GM19438 (cell line): ENCODE data around the gene LRMDA.

Experiments used
- ATAC-seq: cut with Tn5 transposase; IDR thresholded peaks from one replicate; pipeline ENCODE4 v1.9.1; 2021; ENCODE audit warnings: low read depth; ENCODE audit not compliant: unreplicated experiment

LRMDA gene

DNA sequence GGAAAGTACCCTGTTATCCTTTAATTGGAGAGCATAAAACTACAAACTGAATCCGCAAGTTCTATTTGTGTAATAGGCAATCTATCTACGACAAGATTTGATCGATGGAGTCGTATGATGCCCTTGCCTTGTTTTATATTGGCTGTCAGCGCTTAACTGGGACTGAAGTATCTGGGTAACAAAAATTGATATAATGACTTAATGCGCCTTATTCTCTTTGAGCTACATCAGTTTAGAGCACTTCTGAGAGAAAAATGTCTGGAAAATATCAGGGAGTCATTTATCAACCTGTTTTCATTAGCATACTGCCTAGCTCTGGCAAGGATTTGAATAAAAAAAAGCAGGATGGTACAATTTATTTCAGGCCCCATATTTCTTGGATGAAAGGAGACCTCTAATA is 262.1 kb downstream of the LRMDA start:
- ATAC-seq, result no peak

DNA sequence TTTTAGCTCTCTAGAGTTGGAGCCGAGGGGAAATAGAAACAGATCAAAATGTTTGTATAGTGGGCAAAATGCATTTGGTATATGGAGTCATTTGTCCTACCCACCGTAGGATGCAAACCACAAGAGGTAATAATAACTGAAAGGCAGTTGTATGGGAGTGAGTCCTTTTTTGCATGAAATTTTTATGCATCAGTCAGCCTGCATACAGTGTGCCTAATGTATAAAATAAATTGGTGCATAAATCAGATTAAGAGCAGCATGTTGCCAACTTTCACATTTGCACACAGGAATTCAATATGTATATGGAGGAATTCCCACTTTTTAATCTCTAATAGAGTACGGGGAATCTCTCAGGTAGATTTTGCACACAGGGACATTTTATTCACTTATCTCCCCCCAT is 262.8 kb downstream of the LRMDA start:
- no peak for ATAC-seq

DNA sequence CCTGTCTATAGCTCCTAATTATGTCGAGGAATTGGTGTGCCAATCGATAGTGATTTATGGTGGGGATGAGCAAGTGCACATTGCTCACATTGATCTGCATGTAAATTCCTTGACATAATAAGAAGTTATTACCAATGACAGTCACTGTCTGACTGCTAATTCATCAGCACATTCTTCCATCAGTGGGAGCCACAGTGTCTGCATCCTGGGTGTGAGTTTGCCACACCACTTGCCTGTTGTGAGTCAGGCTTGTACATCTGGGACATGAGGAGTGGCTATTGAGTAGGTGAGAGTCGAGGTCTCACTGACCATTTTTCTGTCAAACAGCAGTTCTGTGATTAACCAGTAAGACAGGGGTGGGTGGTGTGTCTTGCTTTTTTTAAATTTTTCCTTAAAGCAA is 263.4 kb downstream of the LRMDA start:
- ATAC-seq, result no peak

DNA sequence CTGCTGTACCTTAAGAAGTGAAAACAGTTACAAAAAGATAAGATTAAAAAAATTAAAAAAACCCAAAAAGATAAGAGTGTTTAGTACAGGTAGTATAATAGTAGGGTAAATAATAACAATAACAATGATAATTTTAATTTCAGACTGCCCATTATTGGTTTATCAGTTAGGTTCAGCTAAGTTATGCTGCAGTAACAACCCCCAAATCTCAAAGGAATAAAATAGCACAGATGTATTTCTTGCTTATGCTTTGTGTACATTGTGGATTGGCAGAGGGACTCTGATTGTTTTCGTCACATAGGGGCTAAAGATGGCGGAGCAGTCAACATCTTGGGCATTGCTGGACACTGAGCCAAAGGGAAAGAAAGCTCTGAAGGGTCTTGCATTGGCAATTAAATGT is 264.6 kb downstream of the LRMDA start:
- no peak for ATAC-seq

DNA sequence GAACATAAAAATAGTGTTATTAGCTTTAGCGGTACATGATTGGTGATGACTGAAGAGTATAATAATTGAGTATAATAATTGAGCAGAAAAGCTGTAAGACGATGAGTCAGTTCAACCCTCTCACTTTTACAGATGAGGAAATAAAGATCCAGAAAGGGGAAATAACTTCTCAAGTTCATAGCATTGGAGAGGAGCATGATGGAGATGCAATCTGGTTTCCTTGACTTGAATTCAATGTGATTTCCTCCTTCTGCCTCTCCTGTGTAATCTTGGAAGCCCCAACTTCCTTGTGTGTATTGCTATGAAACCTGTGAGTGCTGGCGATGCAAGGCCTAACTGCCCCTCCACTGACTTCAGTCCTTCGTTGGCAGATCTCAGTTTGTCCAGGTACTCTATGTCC is 265.1 kb downstream of the LRMDA start:
- no peak for ATAC-seq

DNA sequence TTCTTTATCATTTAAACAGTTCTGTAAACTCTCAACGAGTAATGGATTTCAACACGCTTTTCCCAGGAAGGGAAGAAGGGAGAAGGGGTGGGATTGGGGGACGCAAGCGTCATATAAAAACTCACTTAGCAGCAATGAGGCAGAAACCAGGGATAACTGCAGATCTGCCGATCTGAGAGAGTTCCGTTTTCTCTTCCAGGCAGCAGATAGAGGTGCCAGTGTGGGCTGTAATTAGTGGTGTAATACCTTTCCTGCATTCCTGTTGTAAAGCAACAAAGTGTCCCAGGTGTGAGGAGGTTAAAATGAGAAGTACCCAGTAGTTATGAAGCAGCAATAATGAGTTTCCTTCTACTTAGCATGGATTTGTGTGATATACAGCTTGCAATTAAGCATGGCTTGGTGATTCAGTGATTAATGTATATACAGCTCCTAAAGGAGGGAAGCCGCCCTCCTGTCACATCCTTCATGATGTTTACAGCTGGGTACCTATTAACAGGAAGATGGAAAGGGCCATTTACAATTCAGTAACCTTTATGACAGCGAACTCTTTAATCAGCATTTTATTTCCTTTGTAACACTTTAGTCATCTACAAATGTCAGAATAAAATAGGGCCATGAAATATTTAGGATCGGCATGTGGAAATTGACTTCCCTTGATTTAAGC is 271.9 kb downstream of the LRMDA start:
- ATAC-seq, result no peak

DNA sequence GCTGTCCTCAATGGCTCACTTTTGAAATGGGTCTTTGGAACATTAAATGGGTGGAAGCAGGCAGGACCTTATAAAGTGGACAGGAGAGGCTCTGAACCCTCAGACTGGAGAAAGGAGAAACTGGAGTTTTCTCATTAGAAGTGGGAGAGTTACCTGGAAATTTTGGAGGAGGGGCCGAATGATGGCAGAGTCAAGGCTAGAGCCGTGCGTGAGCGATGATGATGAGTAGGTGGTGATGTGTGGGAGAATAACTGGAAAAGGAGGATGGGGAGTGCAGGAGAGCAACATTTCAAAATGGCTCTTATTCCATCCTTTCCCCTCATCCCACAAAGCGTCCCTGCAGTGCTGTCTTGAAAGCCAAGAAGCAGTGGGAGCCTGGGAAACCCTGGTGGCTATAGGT is 274.0 kb downstream of the LRMDA start:
- no peak for ATAC-seq

DNA sequence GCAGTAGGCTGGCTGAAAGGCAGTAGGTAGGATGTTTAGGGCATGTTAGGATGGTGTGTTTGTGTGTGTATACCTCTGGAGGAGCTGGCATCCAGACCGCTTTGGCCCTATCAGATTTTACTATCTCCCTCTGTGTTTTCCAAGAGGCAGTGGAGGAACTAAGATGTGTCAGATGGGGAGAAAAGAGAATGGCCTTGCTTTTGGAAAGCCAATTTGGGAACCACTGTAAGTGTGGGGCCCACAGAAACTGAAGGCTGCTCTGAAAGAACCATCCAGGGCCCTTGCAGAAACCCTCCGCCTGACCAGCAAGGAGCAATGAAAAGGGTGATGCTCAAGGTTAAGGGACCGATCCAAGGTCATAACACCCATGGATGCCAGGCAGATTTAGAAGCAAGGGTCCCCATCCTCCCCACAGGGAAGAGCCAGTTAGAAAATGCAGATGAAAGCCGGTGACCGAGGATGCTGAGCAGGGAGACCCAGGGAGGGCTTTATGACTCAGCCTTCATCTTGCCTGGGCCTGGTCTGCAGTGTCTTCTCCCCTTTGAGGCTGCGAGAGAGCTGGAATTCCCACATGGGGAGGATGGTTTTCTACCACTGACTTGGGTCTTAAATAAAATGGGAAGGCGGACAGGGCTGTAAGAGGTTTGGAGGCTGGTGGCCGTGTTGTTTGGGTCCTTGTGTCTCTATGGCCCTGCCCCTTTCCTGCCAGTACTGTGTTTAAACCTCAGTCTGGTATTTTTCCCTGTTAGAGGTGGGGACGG is 275.8 kb downstream of the LRMDA start:
- no peak for ATAC-seq

DNA sequence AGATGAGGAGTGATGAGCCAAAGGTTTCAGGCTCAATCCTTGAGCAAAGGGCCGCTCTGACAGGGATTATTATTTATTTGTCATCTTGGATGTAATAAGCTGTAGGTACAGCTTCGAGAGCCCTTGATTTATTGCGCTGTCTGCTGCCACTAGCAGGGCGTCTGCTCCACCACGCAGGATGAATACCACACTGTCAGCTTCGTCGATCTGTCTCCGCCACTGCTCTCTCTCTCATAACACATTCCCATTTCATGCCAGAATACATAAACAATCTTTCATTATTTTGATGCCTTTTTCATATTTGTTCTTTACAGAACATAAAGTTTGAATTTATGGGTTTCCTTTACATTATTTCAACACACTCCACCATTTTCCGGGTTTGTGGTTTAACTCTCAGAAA is 276.6 kb downstream of the LRMDA start:
- ATAC-seq, result no peak

DNA sequence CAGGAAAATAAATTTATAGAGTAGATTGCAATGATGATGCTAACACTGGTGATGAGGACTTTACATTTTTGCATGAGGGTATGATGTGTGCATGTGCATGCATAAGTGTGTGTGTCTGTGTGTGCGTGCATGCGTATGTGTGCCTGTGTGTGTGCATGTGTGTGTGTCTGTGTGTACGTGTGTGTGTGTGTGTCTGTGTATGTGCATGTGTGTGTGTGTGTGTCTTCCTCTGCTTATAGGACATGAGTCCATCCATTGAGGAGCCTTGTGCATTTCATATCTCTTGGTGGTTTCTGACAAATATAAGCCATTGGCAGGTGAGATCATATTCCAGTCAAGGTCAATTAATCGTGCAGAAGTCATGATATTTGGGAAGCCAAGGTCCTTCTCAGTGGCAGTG is 277.8 kb downstream of the LRMDA start:
- ATAC-seq, result no peak

DNA sequence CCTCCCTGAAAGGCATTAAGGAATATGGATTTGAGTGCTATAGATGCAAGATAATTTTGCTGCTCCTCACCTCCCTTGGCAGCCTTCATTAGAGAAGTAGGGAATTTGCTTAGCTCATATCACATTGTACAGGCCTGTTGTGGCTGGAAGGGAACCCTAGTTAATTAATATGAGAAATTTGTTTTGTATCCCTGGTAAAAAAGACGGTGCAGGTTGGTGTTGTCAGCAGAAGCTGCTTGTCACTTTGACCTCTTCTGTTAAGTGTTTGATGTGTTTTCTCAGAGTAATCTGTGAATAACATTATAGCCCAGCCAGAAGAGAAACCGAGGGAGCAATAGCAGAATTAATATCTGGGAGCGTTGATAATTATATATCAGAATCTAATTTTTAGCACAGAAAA is 278.4 kb downstream of the LRMDA start:
- ATAC-seq, result no peak

DNA sequence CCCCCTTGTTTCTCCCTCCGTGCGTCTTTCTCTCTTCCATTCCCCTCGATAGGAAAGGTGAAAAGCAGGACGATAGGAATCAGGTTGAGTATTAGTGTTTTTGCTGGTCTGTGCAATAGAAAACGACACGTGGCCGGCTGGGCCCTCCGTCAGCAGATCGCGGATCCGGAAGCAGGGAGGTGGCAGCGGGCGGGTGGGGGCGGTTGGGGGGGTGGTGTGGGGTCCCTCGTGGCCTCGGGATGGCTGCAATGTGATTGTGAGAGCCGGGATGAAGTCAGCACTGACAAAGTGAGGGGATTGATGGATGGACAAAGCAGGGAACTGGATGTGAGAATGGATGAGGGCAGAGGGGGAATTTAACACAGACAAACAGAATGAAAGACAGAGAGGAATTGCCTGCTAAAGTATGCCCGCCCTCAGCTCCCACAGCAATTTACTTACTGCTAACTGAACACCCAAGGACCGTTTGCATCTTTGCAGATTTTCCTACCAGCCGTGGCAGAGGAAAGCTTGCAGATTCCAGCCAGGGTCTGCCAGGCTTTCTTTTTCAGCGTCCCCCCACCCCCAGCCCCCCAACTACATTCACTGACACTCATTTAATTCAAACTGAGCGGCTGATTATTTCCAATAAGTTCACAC is 280.9 kb downstream of the LRMDA start:
- ATAC-seq, result no peak

DNA sequence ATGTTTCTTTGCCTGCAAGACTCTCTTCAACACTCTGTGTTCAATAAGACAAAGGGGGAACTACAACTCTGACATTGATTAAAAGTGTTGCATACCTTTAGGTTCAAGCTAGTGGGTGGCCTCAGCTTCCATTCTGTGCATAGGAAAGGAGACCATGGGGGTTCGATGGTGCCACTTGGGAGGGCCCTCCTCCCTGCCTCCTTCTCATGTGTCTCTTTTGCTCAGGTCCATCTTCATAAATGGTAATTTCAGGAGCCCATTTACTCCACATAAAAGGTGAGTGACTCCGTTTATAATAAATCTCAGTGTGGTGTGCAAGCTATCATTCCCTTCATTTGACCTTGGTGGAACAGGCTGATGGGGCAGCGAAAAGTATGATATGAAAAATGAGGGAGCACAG is 285.1 kb downstream of the LRMDA start:
- no peak for ATAC-seq

DNA sequence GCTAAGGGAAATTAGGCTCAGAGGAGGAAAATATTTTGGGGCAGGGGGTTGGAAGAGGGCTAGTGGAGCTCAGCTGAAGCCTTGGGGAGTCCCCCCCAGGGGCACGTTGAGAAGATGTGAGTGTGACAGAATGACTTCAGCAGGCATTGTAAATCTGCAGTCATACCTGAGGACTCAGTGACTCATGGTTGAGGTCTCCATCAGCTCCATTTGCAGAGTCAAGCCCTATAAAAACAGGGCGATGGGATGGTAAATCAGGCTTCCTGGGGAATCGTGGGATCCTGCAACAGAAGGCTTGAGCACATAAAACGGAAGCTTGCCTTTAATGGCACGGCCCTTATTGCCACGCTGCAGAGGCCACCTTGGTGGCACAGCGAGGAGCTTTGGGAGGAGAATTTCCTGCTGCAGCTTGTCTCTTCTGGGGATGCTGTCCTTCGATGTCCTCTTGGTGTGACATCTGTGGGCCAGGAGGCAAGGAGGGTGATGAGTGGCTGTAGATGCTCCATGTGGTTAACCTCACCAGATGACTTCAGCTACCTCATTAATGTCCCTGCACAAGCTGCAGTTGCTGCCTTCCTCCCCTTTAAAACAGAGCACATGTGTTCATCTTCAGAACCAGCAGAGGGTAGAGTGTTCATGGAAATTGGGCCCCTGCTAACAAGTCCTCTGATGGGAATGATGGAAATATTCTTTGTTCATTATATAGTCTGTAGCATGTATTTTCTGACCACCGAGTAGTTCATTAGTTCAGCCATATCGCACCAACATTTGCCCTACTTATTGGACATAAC is 285.9 kb downstream of the LRMDA start:
- ATAC-seq, result no peak

DNA sequence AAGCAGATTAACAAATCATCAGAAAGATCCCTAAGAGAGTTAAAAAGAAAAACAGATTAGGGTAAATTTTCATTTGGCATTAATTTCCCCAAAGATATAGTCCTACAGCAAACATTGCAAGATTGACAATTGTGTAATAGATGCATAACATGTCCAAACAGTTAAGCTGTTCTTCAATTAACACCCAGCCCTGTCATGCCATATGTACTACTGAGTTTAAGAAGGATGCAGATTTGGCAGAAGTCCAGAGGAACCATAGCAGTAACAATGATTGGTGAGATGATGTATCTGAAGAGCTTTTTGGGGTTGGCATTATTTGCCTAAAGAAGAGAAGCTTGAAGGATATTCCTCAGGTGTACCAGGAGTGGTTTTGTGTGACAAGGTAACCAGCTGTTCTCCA is 287.6 kb downstream of the LRMDA start:
- ATAC-seq, result no peak

DNA sequence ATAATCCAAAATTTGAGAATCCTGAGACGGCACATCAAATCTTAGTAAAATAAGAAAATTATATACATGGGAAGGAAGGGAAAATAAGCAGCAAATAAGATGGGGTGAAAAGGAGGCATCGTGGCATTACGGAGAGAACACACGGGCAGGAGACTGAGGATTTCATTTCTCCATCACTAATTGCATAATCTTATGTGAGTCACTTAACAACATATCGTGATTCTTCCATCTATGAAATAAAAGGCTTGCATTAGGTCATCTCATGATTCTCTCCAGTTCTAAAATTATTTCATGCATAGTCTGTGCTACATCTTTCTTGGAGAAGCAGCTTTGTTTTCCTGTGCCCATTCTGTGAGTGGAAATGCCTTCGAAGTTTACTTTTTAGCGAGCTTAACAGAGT is 288.7 kb downstream of the LRMDA start:
- no peak for ATAC-seq

DNA sequence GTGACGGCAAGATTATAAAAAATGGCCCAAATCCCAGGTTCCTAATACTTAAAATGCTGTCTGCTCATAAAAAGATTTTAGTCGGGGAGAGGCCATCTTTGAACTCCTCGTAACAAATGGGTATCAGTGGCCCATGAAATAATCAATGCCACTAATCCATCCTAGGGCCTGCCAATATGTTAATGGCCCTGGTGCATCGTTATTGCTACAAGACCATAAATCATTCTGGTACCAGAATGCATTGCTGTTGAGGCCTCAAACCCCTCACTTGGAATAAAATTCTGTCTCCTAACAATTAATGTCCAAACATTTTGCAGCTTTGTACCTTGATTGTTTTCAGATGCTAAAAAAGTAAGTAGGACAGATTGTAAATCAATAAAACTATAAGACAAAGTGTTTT is 290.6 kb downstream of the LRMDA start:
- ATAC-seq, result no peak

DNA sequence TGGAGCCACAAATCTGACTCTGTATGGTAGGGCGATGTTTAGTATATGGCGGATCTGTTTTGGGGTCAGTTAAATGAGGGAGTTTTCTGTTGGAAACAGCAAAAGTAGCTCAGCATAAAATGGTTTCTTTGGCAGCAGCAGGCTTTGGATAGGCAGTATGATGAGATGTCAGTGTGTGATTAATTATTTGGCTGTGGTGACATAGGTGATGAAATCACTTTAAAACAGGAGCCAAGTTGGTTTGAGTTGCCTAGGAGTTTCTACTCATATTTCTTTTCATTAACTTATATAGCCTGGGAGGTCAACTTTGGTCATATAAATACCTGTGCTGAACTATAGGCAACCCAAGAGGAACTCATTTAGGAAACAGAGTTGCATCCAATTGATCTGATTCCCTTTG is 291.2 kb downstream of the LRMDA start:
- ATAC-seq, result no peak

DNA sequence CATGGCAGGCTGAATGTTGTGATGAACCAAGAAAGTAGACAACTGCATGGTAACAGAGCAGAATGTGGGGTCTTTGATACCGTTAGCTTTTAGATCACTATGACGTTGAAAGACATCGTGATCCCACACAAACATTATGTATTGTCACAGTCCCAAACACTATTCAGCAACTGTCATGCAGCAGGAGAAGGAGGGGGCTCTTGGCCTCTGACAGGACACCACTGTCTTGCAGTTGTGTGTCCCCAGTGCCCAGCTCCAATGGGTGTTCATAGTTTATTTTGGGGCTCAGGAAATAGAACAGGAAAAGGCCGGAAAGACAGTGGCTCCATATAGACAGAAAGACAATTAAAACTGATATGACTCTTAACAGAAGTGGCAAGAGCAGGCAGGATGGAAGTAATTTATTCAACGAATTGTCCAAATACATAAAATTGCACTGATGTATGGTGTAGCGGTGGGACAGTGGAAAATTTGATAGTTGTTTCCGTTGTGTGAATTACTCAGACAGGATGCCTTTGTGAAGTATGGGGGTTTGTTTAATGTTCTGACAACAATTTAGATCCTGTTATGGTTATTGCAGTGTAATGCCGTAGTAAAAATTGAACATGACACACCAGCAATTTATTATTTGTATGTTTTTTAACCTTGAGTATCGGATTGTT is 292.0 kb downstream of the LRMDA start:
- ATAC-seq, result no peak

DNA sequence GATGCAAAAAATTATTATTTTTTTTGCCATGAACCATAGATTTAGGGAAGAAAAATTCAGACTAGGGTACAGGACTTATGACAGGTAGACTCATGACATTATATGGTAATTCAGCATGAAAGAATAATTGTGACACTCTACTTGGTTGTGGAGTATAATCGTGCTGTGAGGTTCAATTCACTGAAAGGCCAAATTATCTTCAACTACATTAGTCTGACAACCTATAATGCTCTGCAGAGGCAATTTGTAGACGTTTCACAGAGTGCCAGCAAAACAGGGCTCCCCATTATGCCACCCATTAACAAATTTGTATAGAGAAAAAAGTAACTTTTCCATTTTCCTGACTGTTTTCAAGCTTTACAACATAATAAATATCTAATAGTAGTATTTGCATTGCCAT is 292.6 kb downstream of the LRMDA start:
- no peak for ATAC-seq
